ENCODE data around the gene SLF2. TPM values are rescaled to one million over a fixed set of nuclear protein-coding genes. Genes with fewer than 3 reads are reported as not detected.
"Not testable (repeated sequence)": the region's sequence is repeated elsewhere in the genome, so short reads cannot be mapped to it uniquely, and the experiment has no call there.

The SLF2 gene
- total RNA-seq, 1 donor from 2014 or later: 22.2 TPM

- TF ChIP-seq CTCF (IDR thresholded peaks at IDR 0.05; ENCODE audit: insufficient read depth, low read length, poor library complexity, severe bottlenecking): no peak
- Histone ChIP-seq H3K4me3 (ENCODE audit: low read depth, low read length) (no peak overlapping the region), H3K27me3 (ENCODE audit: control insufficient read depth, insufficient read depth, low read length) (no peaks in the 10 kb centered on the region), H3K36me3 (ENCODE audit: control insufficient read depth, insufficient read depth, low read length) (no peaks in the 10 kb centered on the region)
- no peak for DNase-seq (ENCODE audit: low read depth)
Measured at GRCh38 chr10:100972115-100972903, 59.5 kb downstream of the SLF2 start.

GRCh38 chr10:100972904-100973535 lies 60.3 kb downstream of the SLF2 start:
- no peak for DNase-seq (ENCODE audit: low read depth)
- Histone ChIP-seq H3K27me3 (ENCODE audit: control insufficient read depth, insufficient read depth, low read length) (no peaks in the 10 kb centered on the region), H3K36me3 (ENCODE audit: control insufficient read depth, insufficient read depth, low read length) (no peaks in the 10 kb centered on the region), H3K4me3 (ENCODE audit: low read depth, low read length) (no peak overlapping the region)
- no peak for TF ChIP-seq CTCF (IDR thresholded peaks at IDR 0.05; ENCODE audit: insufficient read depth, low read length, poor library complexity, severe bottlenecking)

- DNase-seq (ENCODE audit: low read depth); H3K27me3 ChIP-seq (ENCODE audit: control insufficient read depth, insufficient read depth, low read length); H3K4me3 ChIP-seq (ENCODE audit: low read depth, low read length); H3K36me3 ChIP-seq (ENCODE audit: control insufficient read depth, insufficient read depth, low read length): not testable (repeated sequence)
Measured at GRCh38 chr10:100975397-100975796, 62.6 kb downstream of the SLF2 start.

- Histone ChIP-seq H3K4me3 (ENCODE audit: low read depth, low read length) (no peak overlapping the region), H3K27me3 (ENCODE audit: control insufficient read depth, insufficient read depth, low read length) (no peaks in the 10 kb centered on the region), H3K36me3 (ENCODE audit: control insufficient read depth, insufficient read depth, low read length) (no peaks in the 10 kb centered on the region)
- TF ChIP-seq CTCF (IDR thresholded peaks at IDR 0.05; ENCODE audit: insufficient read depth, low read length, poor library complexity, severe bottlenecking): no peak
- DNase-seq (ENCODE audit: low read depth): no peak
Measured at GRCh38 chr10:100976906-100977305, 64.1 kb downstream of the SLF2 start.

GRCh38 chr10:100977436-100977835 lies 64.7 kb downstream of the SLF2 start:
- Histone ChIP-seq H3K4me3 (ENCODE audit: low read depth, low read length) (no peak overlapping the region), H3K36me3 (ENCODE audit: control insufficient read depth, insufficient read depth, low read length) (no peaks in the 10 kb centered on the region), H3K27me3 (ENCODE audit: control insufficient read depth, insufficient read depth, low read length) (no peaks in the 10 kb centered on the region)
- no peak for DNase-seq (ENCODE audit: low read depth)
- TF ChIP-seq CTCF (IDR thresholded peaks at IDR 0.05; ENCODE audit: insufficient read depth, low read length, poor library complexity, severe bottlenecking): no peak

- TF ChIP-seq CTCF (IDR thresholded peaks at IDR 0.05; ENCODE audit: insufficient read depth, low read length, poor library complexity, severe bottlenecking): no peak
- Histone ChIP-seq H3K4me3 (ENCODE audit: low read depth, low read length) (no peak overlapping the region), H3K27me3 (ENCODE audit: control insufficient read depth, insufficient read depth, low read length) (no peaks in the 10 kb centered on the region), H3K36me3 (ENCODE audit: control insufficient read depth, insufficient read depth, low read length) (no peaks in the 10 kb centered on the region)
- no peak for DNase-seq (ENCODE audit: low read depth)
Measured at GRCh38 chr10:100978121-100978900, 65.5 kb downstream of the SLF2 start.

Data from kidney epithelial cell (primary cell).